Tongue (tissue), 2 donors: Measurements from ENCODE around the gene COL27A1. TPM values are rescaled to one million over a fixed set of nuclear protein-coding genes. Genes with fewer than 3 reads are reported as not detected.

Source experiments
- DNase-seq: peaks from one replicate; pipeline ENCODE4 v3.0.0-alpha.2; 2015
- total RNA-seq: library from RNA; depleted of rRNA; stranded (reverse); fragments of >200 nt; gene quantifications from one replicate; pipeline ENCODE4 v1.2.3, GENCODE V29; 2014

Gene COL27A1
- total RNA-seq, 1 donor from 2014 or later = 21.6 TPM

DNA sequence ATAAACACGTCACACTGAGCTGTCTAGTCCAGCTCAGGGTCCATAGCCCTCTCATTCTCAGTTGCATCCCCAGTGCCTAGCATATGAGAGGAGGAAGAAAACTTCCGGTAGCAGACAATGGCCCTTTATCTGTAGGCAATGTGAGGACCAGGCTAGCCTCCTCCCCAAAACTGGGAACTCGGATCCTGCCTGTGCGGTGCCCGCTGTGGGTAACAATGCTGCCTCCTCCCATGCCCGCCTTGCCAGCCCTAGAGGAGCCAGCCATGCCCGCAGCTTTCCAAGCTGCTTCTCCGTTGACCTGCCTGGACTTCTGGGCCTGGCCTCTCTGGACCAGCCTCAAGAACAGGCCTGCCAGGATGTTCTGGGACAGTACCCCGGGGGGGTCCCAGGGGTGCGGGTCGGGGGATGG, 93.0 kb downstream of the COL27A1 start:
- no peak for DNase-seq

DNA sequence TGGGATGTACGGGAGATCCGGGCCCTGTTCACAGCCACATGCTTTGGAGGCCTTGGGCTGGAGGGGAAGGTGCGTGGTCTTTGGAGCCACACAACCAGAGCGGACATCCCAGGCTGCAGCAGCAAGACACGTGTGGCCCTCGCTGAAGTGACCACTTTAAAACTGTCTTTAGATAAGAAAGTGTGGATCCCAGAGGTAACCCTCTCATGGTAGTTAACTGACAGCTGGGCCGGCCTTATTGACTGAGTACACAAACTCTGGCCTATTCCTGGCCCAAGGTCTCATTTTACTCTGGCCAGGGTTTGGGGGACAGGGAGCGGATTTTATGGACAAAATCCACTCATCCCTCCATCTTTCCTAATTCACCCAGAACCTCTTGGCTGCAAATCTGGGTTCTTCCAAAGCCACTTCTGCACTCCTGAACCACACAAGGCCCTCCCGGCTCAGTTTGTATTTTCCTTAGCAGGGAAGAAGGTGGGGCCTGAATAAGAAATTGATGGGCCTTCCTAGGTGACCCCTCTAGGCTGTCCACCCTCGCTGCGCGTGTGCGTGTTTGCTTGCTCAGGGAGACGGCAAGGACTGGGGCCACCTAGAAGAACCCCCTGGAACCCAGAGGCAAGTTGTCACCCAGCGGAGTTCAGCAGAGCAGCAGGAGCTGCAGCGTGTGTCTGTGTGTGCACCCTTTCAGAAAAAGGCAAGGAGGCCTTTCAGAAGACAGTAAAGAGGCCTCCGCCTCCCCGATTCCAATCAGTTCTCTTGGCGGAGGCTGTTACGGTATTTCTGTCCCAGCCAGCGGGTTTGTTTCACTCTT, 94.3 kb downstream of the COL27A1 start:
- no peak for DNase-seq

- peak; percentile 98 for DNase-seq
Observed at GRCh38 chr9:114250235-114250568, 94.9 kb downstream of the COL27A1 start.

DNA sequence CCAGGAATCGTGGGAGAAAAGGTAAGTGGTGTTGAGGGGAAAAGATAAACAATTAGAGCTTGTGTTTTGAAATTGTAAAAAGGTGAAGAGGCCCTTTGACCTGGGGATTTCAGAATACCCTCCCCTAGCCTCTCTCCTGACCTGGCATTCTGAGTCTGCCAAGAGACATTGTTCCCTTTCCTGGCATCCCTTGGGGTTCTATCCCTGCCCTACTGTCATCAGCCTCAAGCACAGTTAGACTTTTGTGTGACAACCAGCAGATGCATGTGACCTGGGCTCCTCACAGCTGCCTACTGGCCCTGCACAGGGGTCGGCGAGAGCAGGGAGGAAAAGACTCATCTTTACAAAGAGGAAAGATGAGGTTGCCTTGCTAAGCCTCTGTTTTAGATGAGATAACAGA, 95.3 kb downstream of the COL27A1 start:
- DNase-seq = no peak

GRCh38 chr9:114252394-114252793, 97.1 kb downstream of the COL27A1 start:
- DNase-seq = no peak

DNA sequence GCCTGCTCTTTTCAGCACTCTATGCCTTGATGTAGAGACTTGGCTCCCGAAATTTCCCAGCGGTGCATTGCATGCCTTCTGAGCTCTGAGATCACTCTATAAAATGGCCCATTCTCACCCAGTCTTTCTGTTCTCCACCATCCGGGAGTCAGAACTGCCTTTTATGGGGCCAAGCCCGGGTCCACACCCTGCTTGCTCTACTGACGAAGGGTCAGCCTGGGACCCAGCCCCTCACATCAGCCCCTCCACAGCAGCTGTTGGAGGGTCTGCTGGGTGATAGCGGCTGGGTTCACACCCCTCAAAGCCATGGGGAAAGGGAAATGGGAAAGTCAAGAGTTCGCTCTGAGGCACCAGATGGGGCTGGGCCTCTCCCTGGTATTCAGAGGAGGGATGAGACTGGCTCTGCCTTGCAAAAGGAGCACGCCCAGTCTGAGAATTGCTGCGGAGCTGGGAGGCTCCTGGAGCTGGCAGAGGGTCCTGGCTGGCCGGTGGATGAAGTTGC, 101.5 kb downstream of the COL27A1 start:
- DNase-seq = peak; percentile 61

GRCh38 chr9:114258218-114258617, 102.9 kb downstream of the COL27A1 start:
- DNase-seq = no peak

DNA sequence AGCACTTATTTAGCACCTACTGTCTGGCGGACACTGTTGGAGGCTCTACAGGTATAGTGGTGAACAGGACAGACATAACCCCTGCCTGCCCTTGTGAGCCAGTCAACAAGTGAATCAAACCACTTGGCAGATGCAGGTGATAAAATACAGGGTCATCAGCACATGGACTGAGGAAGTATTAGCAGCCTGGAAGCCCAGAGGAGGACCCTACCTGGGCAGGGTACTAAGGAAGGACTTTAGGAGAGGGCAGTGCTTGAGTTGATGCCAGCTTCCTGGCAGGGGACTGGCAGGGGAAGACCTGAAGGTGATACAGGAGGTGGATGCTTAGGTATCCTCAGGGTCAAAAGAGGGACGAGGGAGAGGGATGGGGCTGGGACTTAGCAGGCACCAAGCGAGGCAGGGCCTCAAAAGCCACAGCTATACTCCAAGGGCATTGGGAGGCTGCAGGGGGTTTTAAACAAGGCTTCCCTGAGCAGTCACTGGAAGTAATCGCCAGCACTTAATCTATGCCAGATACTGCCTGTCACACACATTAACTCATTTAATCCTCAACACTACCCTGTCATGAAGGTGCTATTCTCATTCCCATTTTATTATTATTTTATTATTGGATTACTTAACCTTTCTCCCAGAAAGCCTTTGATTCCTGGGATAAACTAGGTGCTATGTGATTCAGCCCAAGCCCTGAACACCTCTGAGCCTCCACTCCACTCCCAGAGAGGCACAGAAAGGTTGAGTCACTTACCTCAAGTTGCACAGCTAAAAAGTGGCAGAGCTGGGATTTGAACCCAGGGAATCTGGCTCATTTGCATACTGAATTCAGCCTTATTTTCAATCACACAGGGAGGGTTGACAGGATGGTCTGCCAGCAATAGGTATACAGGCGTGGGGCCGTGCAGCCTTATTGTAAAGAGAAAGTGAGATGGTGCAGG, 103.8 kb downstream of the COL27A1 start:
- no peak for DNase-seq

DNA sequence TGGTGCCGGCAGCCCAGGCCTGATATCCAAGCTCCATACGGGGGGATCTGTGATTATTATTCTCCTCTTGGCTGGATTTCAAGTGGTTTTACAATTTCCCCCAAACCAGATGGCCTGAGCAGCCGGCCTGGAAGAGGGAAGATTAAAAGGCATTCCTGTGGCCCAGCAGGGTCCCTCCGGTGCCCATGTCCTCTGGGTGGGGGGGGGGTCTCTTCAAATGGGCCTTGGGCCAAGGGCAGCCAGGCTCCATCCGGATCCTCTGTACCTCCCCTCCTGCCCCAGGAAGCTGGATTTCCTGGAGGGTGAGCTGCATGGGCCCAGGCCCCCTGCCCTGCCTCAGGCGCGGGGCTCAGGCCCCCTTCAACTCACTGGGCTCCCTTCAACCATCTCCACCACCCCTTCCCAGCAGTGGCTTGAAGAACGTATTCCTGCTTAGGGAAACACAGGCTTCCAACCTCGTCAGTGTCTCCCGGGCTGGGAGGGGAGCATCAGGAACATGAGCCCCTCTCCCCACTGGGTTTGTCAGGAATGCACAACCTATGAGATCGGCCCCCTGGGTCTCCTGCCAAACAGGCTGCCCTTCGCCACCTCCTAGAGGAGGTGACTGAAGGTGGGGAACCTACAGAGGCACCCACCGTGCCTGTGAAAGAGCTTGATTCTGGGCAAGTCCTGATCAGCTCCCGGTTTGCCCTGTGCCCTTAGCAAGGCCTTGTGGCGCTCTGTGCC, 104.6 kb downstream of the COL27A1 start:
- DNase-seq = peak; percentile 82

GRCh38 chr9:114261026-114261425, 105.7 kb downstream of the COL27A1 start:
- no peak for DNase-seq

GRCh38 chr9:114261987-114262386, 106.7 kb downstream of the COL27A1 start:
- DNase-seq = no peak

GRCh38 chr9:114263853-114264510, 108.6 kb downstream of the COL27A1 start:
- peak; percentile 64 for DNase-seq

DNA sequence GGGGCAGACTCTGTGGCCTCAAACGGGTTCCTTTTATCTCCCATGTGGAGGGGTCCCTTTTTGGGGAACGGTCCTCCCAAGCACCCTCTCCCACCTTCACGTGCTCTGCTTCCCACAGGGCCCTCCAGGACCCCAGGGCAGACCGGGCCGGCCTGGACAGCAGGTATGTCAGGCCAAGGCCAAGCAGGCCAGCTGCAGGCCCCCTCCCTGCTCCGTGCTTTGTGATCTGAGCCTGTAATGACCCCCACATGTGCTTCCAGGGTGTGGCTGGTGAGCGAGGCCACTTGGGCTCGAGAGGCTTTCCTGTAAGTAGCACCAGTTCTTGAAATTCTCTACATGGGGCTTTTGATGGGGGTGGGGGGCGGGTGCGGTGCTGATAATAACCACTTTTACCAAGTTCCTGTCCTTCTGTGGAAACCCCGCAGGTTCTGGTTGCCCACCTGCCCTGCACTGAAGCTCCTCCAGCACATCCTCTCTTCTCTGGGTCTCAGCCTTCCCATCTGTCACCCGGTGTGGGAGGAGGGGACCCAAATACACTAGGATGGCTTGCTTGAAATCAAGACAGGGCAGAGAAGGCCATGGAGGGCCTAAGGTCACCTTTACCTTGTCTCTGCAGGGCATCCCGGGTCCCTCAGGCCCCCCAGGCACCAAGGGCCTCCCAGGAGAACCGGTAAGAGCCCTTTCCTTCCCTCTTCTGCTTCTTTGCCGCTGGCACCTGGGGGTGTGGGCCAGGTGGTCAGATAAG, 109.6 kb downstream of the COL27A1 start:
- DNase-seq = no peak

DNA sequence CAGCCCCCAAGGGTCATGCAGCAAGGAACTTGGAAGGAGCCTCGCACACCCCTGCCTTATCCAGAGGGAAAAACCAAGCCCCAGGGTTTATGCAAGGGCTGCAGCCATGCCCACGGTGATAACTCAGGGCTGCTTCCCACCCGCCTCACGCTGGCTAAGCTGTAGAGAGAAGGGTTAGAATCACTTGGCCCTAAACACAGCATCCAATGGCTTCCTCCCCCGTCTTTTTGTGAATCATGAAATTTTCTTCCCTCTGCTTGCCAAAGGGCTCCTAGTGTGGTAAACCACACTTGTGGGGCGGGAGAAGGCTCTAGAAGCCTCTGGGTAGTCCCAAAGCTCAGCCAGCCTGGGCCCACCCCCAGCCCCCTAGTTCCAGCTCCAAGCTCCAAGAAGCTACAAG, 111.6 kb downstream of the COL27A1 start:
- DNase-seq = no peak

DNA sequence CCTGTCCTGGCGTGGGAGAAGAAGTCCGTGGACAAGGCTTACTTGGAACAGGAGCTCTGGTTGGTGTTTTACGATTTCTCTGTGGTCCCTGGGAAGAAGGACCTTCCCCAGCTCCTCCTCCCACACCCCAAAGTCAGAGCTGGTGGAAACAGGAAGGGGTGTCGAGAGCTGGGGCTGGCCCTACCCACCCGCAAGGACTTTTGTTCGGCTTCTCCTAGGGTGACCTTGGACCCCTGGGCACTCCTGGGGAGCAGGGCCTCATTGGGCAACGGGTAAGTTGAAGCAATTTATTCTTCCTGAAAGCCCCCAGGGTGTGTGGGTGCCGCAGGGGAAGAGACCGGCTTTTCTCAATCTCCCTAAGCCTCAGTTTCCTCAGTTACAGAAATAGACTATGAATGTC, 113.7 kb downstream of the COL27A1 start:
- DNase-seq = no peak

- no peak for DNase-seq
Observed at GRCh38 chr9:114270120-114270975, 115.0 kb downstream of the COL27A1 start.

DNA sequence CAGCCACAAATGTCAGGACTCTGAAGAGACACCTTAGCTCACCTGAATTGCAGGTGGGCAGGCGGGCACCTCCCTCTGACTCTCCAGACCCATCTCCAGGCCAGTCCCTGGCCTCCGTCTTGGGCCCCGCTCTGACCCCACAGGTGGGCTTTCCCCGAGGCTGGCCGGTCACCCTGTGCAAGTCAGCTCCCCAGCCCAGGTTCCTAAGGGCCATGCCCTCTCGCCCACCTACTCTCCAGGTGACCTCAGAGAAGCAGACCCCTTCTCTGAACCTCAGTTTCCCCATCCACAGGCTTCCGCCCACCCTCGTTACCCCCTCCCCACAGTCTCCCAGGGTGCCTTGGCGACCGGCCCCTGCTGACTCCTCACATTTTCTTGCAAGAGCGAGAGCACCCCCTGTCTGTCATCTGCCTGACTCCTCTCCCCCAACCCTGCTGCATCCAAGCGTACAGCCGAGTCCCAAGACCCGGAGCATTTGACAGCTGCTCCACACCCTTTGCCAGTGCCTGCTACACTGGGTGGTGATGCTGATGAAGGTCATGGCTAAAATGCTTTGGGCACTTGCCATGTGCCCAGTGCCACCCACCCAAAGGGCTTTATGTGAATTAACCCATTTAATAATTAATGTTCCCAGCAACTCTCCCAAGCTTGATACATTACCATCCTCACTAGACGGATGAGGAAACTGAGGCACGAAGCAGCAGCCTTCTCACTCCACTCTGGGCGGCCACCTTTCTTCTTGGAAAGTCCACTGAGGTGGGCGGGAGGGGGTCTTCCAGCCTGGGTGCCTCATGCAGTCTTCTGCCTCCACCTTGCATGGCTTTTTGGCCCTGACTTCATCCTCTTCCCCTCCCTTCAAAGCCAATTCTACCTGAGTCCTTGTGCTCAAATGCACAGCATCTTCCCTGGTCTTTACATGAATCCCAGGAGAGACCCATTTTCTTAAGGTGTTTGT, 116.5 kb downstream of the COL27A1 start:
- peak; percentile 66 for DNase-seq

- DNase-seq = peak; percentile 52
Observed at GRCh38 chr9:114272739-114273431, 117.5 kb downstream of the COL27A1 start.
